Skeletal muscle cell (primary cell): ENCODE measurements around the gene FARP2.

Experiments
- DNase-seq: peaks from one replicate; pipeline ENCODE4 v3.0.0-alpha.2; 2010; ENCODE audit warnings: low read depth
- H3K4me3 ChIP-seq: 2 replicates; pipeline ENCODE4 v1.5.1; 2011; ENCODE audit warnings: low read depth, mild to moderate bottlenecking, control low read depth, low read length, moderate library complexity

The FARP2 gene

DNA sequence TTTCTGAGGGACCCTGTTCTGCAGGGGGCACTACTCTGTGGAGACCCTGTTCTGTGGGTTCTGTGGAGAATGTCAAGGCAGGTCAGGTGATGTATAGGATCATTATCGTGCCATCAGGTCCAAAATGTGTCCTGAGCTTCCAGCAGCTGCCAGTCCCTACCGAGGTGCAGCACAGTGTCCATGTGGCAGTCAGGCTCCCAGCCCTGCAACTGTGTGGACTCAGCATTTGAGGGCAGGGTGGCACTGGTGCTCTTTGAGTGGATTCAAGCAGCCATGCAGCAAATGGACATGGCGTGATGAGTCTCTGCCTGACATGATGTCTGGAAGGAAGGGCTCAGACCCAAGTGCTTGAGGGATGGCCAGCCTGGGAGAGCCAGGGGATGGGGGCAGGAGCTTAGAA lies 117.3 kb downstream of the FARP2 start:
- no peak overlapping the region for H3K4me3 ChIP-seq
- no peak for DNase-seq

DNA sequence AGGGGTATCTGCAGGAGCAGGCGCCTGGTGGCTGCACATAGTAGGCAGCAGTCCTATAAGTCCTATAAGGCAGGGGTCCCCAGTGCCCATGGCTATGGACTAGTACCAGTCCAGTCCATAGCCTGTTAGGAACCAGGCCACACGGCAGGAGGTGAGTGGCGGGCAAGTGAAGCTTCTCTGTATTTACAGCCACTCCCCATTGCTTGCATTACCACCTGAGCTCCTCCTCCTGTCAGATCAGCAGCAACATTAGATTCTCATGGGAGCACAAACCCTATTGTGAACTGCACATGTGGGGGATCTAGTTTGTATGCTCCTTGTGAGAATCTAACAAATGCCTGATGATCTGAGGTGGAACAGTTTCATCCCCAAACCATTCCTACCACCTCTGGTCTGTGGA lies 119.2 kb downstream of the FARP2 start:
- H3K4me3 ChIP-seq: no peak overlapping the region
- DNase-seq: no peak

GRCh38 chr2:241478166-241478565 lies 122.1 kb downstream of the FARP2 start:
- no peak for DNase-seq
- H3K4me3 ChIP-seq: no peak overlapping the region

DNA sequence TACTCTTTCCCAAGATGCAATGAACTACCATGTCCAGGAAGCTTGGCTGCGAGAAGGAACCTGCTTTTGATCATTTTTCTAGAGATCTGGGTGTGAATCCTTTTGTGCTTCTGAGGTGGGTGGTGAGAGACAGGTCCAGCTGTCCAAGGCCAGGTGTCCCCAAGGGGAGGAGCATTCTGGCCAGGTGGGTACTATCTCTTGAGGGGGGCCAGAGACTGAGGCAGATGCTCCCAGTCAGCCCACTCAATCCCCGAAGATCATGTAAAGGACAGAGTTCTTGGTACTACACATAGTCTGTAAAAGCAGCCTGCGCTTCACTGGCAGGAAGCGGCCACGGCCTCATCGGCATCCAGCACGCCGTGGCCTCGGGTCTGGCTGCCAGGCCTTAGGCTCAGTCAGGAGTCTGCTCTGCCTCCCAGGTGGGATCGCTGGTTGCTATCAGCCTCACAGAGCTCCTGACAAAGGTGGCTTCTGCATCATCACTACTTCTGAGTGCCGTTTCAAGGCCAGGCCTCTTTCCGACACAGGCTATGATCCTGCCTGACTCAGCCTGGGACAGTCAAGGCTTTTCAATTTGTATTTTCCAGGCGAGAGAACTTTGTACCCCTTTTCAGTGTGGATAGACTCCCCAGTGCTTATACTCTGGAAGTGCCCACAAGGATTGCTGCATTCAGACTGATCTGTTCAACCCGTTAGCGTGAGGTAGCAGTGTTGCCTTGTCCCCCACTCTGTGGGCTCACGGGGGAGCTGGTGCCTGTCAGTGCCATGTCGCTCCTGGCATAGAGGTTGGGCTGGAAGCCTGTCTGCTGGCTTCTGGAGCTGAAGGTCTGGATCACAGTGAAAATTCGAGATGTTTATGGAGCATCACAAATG lies 123.2 kb downstream of the FARP2 start:
- H3K4me3 ChIP-seq: no peak overlapping the region
- no peak for DNase-seq

DNA sequence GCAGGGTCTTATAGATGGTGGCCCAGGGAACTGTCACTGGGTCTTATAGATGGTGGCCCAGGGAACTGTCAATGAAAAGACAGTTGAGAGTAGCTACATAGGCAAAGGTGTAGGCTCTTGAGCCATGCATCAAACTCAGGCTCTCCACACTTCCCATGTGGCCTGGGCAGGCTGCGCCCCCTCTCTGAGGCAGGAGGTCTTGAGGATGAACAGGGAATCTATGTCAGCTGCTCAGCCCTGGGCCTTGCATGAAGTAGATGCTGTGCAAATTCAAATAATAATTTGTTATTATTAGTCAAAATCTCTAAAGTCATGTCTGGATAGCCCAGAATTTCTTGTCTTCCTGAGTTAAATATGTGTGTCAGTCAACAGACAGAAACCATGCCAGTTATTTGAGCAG lies 125.6 kb downstream of the FARP2 start:
- no peak overlapping the region for H3K4me3 ChIP-seq
- DNase-seq: no peak

DNA sequence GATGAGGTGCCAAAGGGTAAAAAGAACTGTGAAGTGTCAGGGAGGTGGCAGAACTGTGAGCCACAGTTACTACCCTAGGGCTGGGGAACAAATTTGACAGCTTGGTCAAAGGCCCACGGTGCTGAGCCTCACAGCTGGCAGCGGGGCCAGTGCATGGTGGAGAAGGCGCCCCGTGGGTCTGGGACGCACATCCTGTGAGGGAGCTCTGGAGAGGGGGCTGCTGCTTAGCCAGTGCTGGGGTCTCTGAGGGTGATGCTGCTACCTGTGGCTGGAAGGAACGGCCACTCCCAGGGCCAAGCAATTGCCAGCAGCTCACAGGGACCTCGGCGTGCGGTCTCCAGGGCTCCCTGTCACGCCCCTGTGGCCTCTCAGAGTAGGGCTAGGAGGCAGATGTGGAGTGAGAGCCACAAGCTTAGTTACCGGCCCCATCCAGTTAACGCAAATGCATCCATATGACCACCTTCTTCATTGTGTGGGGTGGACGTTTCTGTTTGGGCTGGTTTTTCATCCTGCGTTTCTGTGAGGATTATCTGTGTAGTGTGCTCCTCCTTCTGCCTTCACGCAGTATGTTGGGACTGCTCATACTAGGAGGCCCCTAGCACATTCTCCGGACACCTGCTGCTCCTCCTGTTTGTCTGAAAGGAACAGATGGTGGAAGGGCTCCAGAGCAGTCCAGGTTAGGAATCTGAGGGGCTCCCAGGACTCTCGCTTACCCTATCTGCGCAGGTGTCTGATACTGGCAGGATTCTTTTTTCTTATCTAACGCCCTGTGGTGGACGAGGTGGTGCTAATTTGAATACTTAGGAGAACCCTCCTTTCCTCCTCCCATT lies 126.3 kb downstream of the FARP2 start:
- DNase-seq: no peak
- H3K4me3 ChIP-seq: no peak overlapping the region

DNA sequence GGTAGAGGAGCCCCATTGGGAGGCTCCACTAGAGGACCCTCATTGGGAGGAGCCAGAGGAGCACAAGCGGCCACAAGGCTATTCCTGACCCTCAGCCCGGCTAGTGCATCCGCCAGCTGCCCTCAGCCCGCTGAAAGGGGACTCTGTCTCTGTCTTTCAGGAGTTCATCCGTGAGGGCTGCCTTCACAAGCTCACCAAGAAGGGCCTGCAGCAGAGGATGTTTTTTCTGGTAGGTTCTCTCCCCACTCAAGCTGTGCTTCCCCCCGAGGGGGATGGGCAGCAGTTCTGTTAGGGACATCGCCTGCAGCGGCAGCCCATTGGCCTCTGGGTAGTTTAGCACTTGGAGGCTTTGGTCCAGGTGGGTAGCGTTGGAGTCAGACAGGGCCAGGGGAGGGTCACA lies 127.2 kb downstream of the FARP2 start:
- H3K4me3 ChIP-seq: no peak overlapping the region
- no peak for DNase-seq

DNA sequence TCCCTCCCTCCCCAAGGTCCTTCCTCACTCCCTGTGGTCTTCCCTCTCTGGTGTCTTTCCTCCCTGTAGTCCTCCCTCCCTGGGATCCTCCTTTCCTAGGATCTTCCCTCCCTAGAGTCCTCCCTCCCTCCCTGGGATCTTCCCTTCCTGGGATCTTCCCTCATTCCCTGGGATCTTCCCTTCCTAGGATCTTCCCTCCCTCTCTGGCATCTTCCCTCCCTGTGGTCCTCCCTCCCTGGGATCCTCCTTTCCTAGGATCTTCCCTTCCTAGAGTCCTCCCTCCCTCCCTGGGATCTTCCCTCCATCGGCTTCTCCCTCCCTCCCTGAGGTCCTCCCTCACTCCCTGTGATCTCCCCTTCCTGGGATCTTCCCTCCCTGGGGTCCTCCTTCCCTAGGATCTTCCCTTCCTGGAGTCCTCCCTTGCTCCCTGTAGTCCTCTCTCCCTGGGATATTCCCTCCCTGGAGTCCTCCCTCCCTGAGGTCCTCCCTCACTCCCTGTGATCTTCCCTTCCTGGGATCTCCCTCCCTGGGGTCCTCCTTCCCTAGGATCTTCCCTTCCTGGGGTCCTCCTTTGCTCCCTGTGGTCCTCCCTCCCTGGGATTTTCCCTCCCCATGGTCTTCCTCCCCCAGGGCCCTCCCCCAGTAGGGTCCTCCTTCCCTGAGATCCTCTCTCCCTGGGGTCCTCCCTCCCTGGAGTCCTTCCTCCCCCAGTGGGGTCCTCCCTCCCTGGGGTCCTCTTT lies 129.3 kb downstream of the FARP2 start:
- H3K4me3 ChIP-seq: no peak overlapping the region
- no peak for DNase-seq

- no peak for DNase-seq
- H3K4me3 ChIP-seq: no peak overlapping the region
Measured at GRCh38 chr2:241489088-241489487, 133.0 kb downstream of the FARP2 start.

DNA sequence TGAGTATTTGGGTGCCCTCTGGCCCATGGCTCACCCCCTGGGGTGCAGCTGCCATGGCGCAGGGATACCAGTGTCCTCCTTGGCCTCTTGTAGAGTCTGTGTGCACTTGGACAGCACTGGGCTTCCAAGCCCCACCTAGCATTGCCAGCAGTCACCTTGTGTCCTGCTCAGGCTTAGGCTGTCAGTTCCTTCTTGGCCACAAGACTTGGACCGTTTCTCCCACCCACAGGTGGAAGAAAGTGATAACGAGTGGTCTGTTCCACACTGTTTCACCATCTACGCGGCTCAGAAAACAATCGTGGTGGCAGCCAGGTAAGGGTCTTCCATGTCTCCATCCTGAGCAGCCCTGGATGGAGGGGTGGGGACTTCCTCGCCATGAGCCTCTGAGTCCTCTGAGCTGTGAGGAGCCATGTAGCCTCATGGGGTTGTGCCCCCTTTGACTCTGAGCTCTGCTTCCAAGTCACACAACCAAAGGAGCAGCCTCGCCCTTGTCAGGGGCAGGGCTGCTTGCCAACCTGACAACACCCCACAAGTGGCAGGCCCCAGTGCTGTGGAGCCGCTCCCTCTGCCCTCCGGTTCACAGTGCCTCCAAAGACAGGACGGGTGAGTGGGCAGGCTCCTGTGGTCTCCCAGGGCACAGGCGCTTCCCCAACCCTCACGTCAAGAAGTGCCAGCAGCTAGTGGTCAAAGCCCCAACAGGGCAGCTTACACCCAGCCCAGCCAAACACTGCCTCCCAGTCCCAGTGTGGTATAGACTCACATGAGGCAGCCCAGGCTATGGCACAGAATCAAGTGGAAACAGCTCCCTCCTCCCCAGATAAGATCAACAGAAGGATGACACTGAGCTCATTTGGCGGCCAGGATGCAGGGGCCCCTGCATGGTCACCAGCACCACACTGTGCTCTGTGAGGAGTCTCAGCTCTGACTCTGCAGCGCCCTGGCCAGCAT lies 133.9 kb downstream of the FARP2 start:
- no peak overlapping the region for H3K4me3 ChIP-seq
- no peak for DNase-seq

DNA sequence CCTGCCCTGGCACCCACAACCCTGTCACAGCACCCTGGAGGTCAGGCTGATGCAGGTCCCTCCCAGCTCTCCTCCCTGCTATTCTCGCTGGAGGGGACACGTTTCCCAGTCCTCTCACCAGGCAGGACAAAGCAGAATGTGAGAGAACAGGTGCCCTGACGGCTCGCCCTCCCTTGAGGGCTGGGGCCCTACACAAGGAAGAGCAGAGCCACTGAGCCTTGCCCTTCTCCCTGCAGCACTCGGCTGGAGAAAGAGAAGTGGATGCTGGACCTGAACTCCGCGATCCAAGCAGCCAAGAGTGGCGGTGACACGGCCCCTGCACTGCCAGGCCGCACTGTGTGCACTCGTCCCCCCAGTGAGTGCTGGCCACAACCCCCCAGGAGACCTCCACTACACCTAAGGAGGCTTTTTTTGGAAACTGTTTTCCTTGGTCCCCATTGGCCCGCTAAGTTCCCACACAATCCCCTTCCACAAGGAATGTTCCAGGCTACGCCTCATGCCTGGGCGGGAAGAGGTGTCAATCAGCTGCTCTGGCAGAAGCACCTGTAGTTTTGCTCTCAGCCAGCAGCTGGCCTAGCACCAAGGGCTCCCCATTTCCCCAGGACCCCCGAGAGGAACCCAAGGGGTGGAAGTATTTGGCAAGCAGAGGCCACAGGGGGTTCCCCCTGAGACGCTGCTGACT lies 134.9 kb downstream of the FARP2 start:
- H3K4me3 ChIP-seq: no peak overlapping the region
- DNase-seq: no peak

DNA sequence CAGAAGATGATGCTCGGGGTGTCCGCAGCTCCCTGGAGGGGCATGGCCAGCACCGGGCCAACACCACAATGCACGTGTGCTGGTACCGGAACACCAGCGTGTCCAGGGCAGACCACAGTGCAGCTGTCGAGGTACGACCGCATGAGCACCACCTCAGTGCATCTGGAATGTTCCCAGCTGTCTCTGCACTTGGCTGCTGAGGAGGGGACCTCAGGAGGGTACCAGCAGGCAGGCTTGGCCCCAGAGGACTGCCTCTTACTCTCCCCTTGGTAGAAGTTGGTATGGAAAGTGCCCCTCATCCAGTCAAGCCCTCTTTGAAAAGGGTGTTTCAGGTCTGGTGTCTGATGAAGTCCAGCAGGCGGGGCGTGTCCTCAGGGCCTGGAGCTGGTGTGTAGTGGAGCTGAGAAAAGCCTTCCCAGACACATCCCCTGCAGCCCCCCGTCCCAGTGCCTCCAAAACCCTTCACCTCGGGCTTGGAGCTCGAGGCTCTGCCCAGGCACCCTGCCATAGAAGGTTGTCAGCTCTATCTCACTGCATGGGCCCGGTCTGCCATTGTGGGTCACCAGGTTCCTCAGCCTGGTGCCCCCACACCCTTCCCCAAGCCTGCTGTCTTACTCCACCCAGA lies 135.6 kb downstream of the FARP2 start:
- H3K4me3 ChIP-seq: no peak overlapping the region
- DNase-seq: no peak

GRCh38 chr2:241492174-241492565 lies 136.1 kb downstream of the FARP2 start:
- DNase-seq: no peak
- H3K4me3 ChIP-seq: no peak overlapping the region

DNA sequence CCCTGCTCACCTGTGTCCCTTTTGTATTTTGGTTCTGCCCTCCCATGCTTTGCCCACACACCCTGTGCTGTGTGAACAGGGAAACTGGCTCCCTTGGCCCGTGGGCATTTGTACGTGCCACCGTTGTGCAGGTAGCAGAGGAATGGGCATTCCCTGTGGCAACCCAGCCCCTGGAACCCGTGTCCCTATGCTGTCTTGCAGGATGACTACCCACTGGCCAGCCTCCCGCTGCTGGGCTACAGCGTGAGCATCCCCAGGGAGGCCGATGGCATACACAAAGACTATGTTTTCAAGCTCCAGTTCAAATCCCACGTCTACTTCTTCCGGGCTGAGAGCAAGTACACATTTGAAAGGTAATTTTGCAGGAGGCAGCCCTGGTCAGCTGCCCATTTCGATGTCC lies 137.0 kb downstream of the FARP2 start:
- no peak overlapping the region for H3K4me3 ChIP-seq
- DNase-seq: no peak

- DNase-seq: no peak
- no peak overlapping the region for H3K4me3 ChIP-seq
Measured at GRCh38 chr2:241494311-241494908, 138.3 kb downstream of the FARP2 start.

DNA sequence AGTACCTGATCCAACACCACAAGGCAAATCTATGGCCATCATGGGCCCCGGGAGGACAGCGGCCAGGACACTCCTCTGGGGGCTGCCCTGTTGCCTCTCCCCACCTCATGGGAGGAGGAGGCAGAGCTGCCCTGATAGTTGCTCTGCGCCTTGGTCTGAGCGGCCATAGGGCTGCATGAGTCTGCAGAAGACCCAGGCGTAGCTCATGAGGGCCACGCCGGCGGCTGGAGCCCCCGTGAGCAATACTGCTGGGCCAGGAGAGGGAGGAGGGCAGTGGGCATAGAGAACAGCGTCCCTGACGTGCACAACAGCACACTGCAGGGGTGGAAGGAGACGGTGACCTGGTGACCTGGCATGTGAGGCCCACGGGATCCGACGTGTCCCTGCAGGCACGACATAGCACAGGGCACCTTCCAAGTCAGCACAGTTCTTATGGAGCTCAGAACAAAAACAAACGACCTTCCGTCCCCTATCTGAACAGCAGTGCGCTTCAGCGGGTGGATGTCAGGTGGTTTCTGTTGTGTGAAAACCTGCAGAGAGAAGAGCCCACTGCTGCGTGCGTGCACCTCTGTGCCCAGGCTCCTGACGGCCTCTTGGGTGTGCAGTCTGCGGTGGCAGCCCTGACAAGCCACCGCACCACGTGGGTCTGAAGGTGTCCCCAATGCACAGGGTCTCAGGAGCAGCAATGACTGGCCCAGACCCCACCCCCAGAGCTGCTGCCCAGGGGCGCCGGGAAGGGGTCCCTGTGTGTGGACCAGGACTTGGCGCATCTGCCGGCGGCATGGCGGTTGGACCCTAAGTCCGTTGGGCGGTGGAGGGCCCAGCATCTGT lies 139.3 kb downstream of the FARP2 start:
- H3K4me3 ChIP-seq: no peak overlapping the region
- no peak for DNase-seq
